Stomach (tissue), 9 donors: Measurements from ENCODE around the gene KMT5C. TPM values are rescaled to one million over a fixed set of nuclear protein-coding genes. Genes with fewer than 3 reads are reported as not detected.
A peak's percentile ranks its signal among the peaks of the same experiment; 100 is the strongest.

Source experiments
- DNase-seq, 2 donors: peaks; one replicate each; pipeline versions ENCODE4 v3.0.0 to v3.0.0-alpha.2; 2013 to 2019
- H3K27ac ChIP-seq, 5 donors: fragments of 200-600 bp in 4 of 5; sonication (generic) in 4 of 5; one replicate each; pipeline ENCODE4 v1.5.1; 2013 to 2019; ENCODE audit warnings: mild to moderate bottlenecking in 1 of 5, moderate library complexity in 1 of 5
- H3K27me3 ChIP-seq, 3 donors: fragments of 200-600 bp; sonication (generic); one replicate each; pipeline ENCODE4 v1.5.1; 2017 to 2019; ENCODE audit warnings: mixed run types in 1 of 3
- H3K36me3 ChIP-seq, 4 donors: fragments of 200-600 bp; sonication (generic); 1 replicate in 3 of 4; 2 replicates in 1 of 4; pipeline ENCODE4 v1.5.1; 2016 to 2019
- H3K4me1 ChIP-seq, 4 donors: fragments of 200-600 bp; sonication (generic); one replicate each; pipeline ENCODE4 v1.5.1; 2016 to 2019
- H3K4me3 ChIP-seq, 4 donors: fragments of 200-600 bp; sonication (generic) in 3 of 4; one replicate each; pipeline ENCODE4 v1.5.1; 2016 to 2019; ENCODE audit warnings: mild to moderate bottlenecking in 1 of 4
- H3K9me3 ChIP-seq, 4 donors: fragments of 200-600 bp; sonication (generic); one replicate each; pipeline ENCODE4 v1.5.1; 2016 to 2019
- CTCF ChIP-seq, 7 experiments: fragments of 450-650 bp in 4 of 7; fragments of 200-600 bp in 3 of 7; sonication (generic) in 3 of 7; IDR thresholded peaks; one replicate each; pipeline ENCODE4 v1.5.1; 2016 to 2019; ENCODE audit warnings: antibody characterized with exemption in 7 of 7, control low read depth in 2 of 7, mild to moderate bottlenecking in 1 of 7
- EP300 ChIP-seq: sonication (generic); formaldehyde crosslinking; IDR thresholded peaks from one replicate; pipeline ENCODE4 v1.6.1; 2017; ENCODE audit warnings: antibody characterized with exemption
- POLR2A ChIP-seq, 4 donors: fragments of 450-650 bp; IDR thresholded peaks; one replicate each; pipeline ENCODE4 v1.6.1; 2016; ENCODE audit warnings: antibody characterized with exemption in 4 of 4, control low read depth in 2 of 4, mild to moderate bottlenecking in 1 of 4, moderate library complexity in 1 of 4
- POLR2AphosphoS5 ChIP-seq, 3 donors: sonication (generic); formaldehyde crosslinking; IDR thresholded peaks; one replicate each; pipeline ENCODE4 v1.6.1; 2016; ENCODE audit warnings: antibody characterized with exemption in 3 of 3
- WGBS, 5 donors: extraction: QIAGEN DNeasy Blood & Tissue Kit in 3 of 5; methylation state at CpG; one replicate each; pipeline versions ENCODE4 v1.1.5 to v1.1.7; 2013 to 2018; 5-methylcytosine and 5-hydroxymethylcytosine counted together
- intact Hi-C: fragments of 100-400 bp; cut with DNase I; formaldehyde crosslinking; loops from one replicate; pipeline ENCODE4 v1.15.1; 2023; ENCODE audit warnings: low total_unique reads
- polyA plus RNA-seq, 3 donors: library from polyadenylated mRNA; stranded (reverse); fragments of 200-250 nt; gene quantifications; one replicate each; pipeline ENCODE4 v1.2.3, GENCODE V29; 2013
- total RNA-seq, 5 donors: library from RNA; depleted of rRNA; stranded (reverse); fragments of >200 nt; gene quantifications; one replicate each; pipeline versions ENCODE4 v1.1.0 to v1.2.3, GENCODE V29; 2014 to 2016
- donor health status: healthy with polysubstance abuse.
- donor health status: Bipolar disorder and iron deficiency.
- donor health status: healthy.

The KMT5C gene
- total and polyA plus RNA-seq, 8 donors, result 2.7 to 122 (median 12.2) TPM

DNA sequence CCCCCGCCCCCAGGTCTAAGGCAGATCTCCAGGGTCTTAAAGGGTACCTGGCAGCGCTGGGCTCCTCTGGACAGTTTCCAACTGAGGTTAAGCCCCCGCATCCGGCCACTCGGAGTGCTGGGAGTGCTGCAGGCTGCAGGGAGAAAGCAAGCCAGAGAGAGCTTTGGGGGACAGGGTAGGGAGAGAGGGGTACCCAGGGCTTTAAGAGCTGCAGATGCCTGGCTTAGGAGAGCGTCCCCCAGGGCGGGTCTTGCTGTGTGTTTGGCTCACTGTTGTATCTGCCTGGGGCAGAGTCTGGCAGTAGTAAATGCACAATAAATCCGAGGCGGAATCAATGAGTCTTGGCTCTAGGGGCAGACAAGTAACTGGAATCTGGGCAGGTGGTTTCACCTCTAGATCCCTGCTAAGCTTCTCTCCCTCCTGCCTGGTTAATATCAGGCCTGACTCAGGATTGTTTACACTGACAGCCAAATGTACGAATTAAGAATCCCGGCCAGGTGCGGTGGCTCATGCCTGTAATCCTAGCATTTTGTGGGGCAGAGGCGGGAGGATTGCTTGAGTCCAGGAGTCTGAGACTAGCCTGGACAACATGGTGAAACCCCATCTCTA, 15.6 kb downstream of the KMT5C start:
- H3K27ac ChIP-seq, result no peak overlapping the region
- TF ChIP-seq POLR2AphosphoS5 (IDR thresholded peaks at IDR 0.05) (no peak), EP300 (no peak), CTCF (IDR thresholded peaks at IDR 0.05) (no peak), POLR2A (IDR thresholded peaks at IDR 0.05) (no peak)
- no peak overlapping the region for H3K4me3 ChIP-seq
- WGBS, 5 donors, result 23 to 31% (median 27%) methylated on average over 12 to 13 of the region's 13 CpGs
- intact Hi-C loops, result no loop called here
- no peaks in the 10 kb centered on the region for H3K36me3 ChIP-seq
- H3K27me3 ChIP-seq, result peaks cover 27 to 73% (median 42%) of the 10 kb centered on the region in 3 donors
- H3K9me3 ChIP-seq, result no peaks in the 10 kb centered on the region
- peak in 1 of 2 donors; percentile 60 for DNase-seq
- H3K4me1 ChIP-seq, result peaks cover 18 to 24% (median 22%) of the 10 kb centered on the region in 4 donors

GRCh38 chr19:55358493-55358892, 18.8 kb downstream of the KMT5C start:
- no peaks in the 10 kb centered on the region for H3K36me3 ChIP-seq
- no peaks in the 10 kb centered on the region for H3K9me3 ChIP-seq
- 87 to 91% (median 90%) methylated on average over 13 to 19 of the region's 19 CpGs for WGBS, 5 donors
- peaks cover 12 to 63% (median 22%) of the 10 kb centered on the region in 3 donors for H3K27me3 ChIP-seq
- intact Hi-C loops, result no loop called here
- no peak overlapping the region for H3K27ac ChIP-seq
- H3K4me3 ChIP-seq, result no peak overlapping the region
- peaks cover 14 to 16% (median 15%) of the 10 kb centered on the region in 4 donors for H3K4me1 ChIP-seq
- TF ChIP-seq POLR2A (IDR thresholded peaks at IDR 0.05) (no peak), EP300 (no peak), CTCF (IDR thresholded peaks at IDR 0.05) (no peak), POLR2AphosphoS5 (IDR thresholded peaks at IDR 0.05) (no peak)
- DNase-seq, result no peak

DNA sequence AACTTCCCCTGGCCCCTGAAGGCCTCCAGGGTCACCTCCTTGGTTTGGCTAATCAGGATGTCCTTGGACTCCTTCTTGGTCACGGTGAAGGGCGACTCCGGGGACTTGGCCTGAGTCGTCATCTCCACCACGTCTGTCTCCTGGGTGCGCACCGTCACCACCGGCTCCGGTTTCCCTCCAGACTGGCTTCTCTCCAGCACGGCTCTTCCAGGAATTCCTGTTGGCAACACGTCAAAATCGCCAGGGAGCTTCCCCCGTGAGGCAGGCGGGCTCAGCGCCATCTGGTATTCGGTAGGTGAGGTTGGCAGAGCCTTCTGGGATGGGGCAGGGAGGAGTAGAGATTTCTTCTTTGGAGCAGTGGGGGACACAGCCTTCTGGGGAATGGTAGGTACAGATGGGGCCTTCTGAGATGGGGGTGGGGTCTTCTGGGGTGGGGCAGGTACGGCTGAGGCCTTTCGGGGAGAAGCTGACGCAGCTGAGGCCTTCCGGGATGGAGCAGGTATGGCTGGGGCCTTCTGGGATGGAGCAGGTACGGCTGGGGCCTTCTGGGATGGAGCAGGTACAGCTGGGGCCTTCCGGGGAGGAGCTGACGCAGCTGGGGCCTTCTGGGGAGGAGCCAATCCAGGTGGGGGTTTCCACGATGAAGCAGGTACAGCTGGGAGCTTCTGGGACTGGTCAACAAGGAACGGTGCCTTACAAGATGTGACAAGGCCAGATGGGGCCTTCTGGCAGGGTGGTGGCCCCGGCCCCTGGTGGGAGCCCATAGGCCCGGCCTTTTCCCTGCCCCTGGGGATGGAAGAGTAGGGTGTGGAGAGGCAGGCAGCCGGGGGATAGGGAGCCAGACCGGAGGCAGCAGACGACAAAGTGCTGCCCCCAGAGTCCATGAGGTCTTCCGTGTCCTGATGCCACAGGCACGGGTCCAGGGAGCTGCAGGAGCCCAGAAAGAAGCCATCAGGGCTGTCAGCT, 19.6 kb downstream of the KMT5C start:
- peaks cover 5 to 56% (median 14%) of the 10 kb centered on the region in 3 donors for H3K27me3 ChIP-seq
- DNase-seq, result no peak
- WGBS, 5 donors, result 70 to 77% (median 72%) methylated on average over 29 to 32 of the region's 32 CpGs
- H3K27ac ChIP-seq, result no peak overlapping the region
- H3K4me1 ChIP-seq, result peaks cover 7 to 9% (median 8%) of the 10 kb centered on the region in 4 donors
- H3K36me3 ChIP-seq, result no peaks in the 10 kb centered on the region
- H3K4me3 ChIP-seq, result no peak overlapping the region
- intact Hi-C loops, result no loop called here
- TF ChIP-seq POLR2AphosphoS5 (IDR thresholded peaks at IDR 0.05) (no peak), POLR2A (IDR thresholded peaks at IDR 0.05) (no peak), EP300 (no peak), CTCF (IDR thresholded peaks at IDR 0.05) (no peak)
- no peaks in the 10 kb centered on the region for H3K9me3 ChIP-seq

DNA sequence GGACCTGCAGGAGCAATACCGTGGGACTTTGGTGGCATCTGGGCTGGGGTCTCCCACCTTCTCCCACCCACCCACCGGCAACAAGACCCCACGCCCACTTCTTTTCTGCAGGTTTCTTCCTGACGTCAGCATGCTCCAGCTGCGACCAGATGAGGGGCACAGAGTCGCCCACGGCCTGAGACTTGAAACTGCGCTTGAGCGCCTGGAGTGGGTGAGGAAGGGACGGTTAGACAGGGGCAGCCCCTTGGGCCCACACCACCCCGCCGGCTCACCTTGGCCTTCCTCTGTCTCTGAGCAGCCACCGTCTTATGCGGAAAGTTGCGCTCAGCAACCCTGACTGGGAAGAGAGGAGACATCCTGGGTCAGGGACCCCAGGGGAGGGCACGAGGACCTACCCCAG, 21.2 kb downstream of the KMT5C start:
- peaks cover 0 to 52% (median 7%) of the 10 kb centered on the region in 3 donors for H3K27me3 ChIP-seq
- no peak for DNase-seq

More for the DNA sequence above, 21.2 kb downstream of the KMT5C start:
- Histone ChIP-seq H3K27ac (no peak overlapping the region), H3K4me1 (no peaks in the 10 kb centered on the region), H3K36me3 (no peaks in the 10 kb centered on the region), H3K9me3 (no peaks in the 10 kb centered on the region), H3K4me3 (no peak overlapping the region)
- WGBS, 5 donors, result 88 to 93% (median 90%) methylated on average over 14 to 16 of the region's 16 CpGs
- TF ChIP-seq POLR2A (IDR thresholded peaks at IDR 0.05) (no peak), POLR2AphosphoS5 (IDR thresholded peaks at IDR 0.05) (no peak), CTCF (IDR thresholded peaks at IDR 0.05) (no peak), EP300 (no peak)
- intact Hi-C loops, result no loop called here
